Large intestine (tissue), 3 donors: ENCODE data around the gene CEP131. TPM values are rescaled to one million over a fixed set of nuclear protein-coding genes. Genes with fewer than 3 reads are reported as not detected.

Experiments
- DNase-seq, 2 donors: peaks; one replicate each; pipeline versions ENCODE4 v3.0.0 to v3.0.0-alpha.2; 2013
- H3K27ac ChIP-seq: one replicate; pipeline ENCODE4 v1.5.1; 2013; ENCODE audit warnings: low read length
- H3K27me3 ChIP-seq: 2 replicates; pipeline ENCODE4 v1.6.1; 2013; ENCODE audit warnings: low read length; ENCODE audit not compliant: control insufficient read depth, insufficient read depth
- H3K36me3 ChIP-seq: 2 replicates; pipeline ENCODE4 v1.6.1; 2013; ENCODE audit warnings: low read length; ENCODE audit not compliant: control insufficient read depth, insufficient read depth
- H3K4me1 ChIP-seq: one replicate; pipeline ENCODE4 v1.6.1; 2013; ENCODE audit warnings: low read length; ENCODE audit not compliant: control insufficient read depth, insufficient read depth
- H3K4me3 ChIP-seq: one replicate; pipeline ENCODE4 v1.5.1; 2013; ENCODE audit warnings: low read length
- H3K9me3 ChIP-seq: one replicate; pipeline ENCODE4 v1.6.1; 2013; ENCODE audit warnings: mild to moderate bottlenecking, low read depth, low read length, moderate library complexity; ENCODE audit not compliant: control insufficient read depth
- WGBS: methylation state at CpG from one replicate; pipeline ENCODE4 v1.1.5; 2013; ENCODE audit warnings: low lambda C conversion rate; ENCODE audit not compliant: insufficient coverage; 5-methylcytosine and 5-hydroxymethylcytosine counted together
- polyA plus RNA-seq: library from polyadenylated mRNA; unstranded; fragments of 120-200 nt; gene quantifications from one replicate; pipeline ENCODE4 v1.2.1, GENCODE V29; 2013

Gene CEP131
- polyA plus RNA-seq, 1 donor, result 9.0 TPM

DNA sequence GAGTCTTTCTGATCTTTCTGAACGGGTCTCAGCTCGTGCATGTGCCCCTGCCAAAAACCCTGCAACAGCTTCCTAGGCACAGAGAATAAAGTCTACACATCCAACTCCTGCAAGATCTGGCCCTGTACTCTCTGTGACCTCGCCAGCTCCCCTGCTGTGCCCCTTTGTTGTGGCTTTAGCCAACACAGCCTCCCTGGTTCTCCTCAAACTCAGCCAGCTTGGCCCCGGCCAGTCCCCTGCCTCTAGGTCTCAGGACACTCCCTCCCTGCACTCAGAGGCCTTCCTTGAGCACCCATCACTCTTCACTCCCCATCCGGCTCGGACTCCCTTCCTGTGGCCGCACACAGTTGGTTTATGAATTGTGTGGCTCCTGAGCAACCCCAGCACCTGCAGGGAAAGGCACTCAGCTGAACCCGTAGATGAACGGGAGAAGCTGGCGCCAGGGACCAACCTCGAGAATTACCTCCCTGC, 1.4 kb downstream of the CEP131 start:
- H3K4me1 ChIP-seq, result peaks cover 22% of the 10 kb centered on the region
- DNase-seq, result no peak
- peaks cover 9% of the 10 kb centered on the region for H3K27me3 ChIP-seq
- 80% methylated on average over 1 of the region's 11 CpGs for WGBS
- no peak overlapping the region for H3K27ac ChIP-seq
- H3K36me3 ChIP-seq, result peaks cover 2% of the 10 kb centered on the region
- no peaks in the 10 kb centered on the region for H3K9me3 ChIP-seq
- H3K4me3 ChIP-seq, result no peak overlapping the region

- peaks cover 9% of the 10 kb centered on the region for H3K27me3 ChIP-seq
- peaks cover 2% of the 10 kb centered on the region for H3K36me3 ChIP-seq
- no peaks in the 10 kb centered on the region for H3K9me3 ChIP-seq
- no CpG with 5 or more reads among the region's 24 CpGs for WGBS
- no peak overlapping the region for H3K4me3 ChIP-seq
- no peak overlapping the region for H3K27ac ChIP-seq
- no peak for DNase-seq
- peaks cover 22% of the 10 kb centered on the region for H3K4me1 ChIP-seq
Measured at GRCh38 chr17:81219476-81220180, 3.1 kb downstream of the CEP131 start.

- H3K27me3 ChIP-seq, result peaks cover 6% of the 10 kb centered on the region
- WGBS, result 100% methylated on average over 3 of the region's 11 CpGs
Measured at GRCh38 chr17:81218991-81219390, 3.8 kb downstream of the CEP131 start.

GRCh38 chr17:81218459-81218858, 4.3 kb downstream of the CEP131 start:
- Histone ChIP-seq H3K4me1 (peaks cover 14% of the 10 kb centered on the region), H3K27me3 (peaks cover 2% of the 10 kb centered on the region), H3K9me3 (no peaks in the 10 kb centered on the region), H3K36me3 (peaks cover 2% of the 10 kb centered on the region), H3K4me3 (no peak overlapping the region), H3K27ac (no peak overlapping the region)
- no peak for DNase-seq
- no CpG with 5 or more reads among the region's 13 CpGs for WGBS

More at GRCh38 chr17:81218991-81219390, 3.8 kb downstream of the CEP131 start:
- Histone ChIP-seq H3K27ac (no peak overlapping the region), H3K9me3 (no peaks in the 10 kb centered on the region), H3K4me1 (peaks cover 20% of the 10 kb centered on the region), H3K4me3 (no peak overlapping the region), H3K36me3 (peaks cover 2% of the 10 kb centered on the region)
- DNase-seq, result no peak

DNA sequence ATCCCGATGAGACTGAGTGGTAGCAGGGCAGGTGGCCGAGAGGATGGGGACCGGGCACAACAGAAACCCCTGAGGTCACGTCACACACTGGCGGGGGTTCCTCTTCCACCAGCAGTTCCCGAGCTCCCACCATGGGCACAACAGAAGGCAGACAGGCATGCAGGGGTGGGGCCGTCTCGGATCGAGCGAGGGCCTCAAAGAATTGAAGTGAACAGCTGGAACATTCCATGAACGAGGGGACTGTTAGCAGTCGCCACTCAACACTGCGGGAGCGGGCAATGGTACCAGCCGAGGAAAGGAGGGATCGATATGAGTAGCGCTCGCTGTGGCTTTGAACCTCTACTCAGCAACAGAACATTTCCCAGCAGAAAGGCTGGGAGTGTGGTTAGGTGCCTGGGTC, 5.3 kb downstream of the CEP131 start:
- no peak for DNase-seq
- Histone ChIP-seq H3K4me3 (no peak overlapping the region), H3K4me1 (peaks cover 12% of the 10 kb centered on the region), H3K36me3 (peaks cover 2% of the 10 kb centered on the region), H3K27ac (no peak overlapping the region), H3K9me3 (no peaks in the 10 kb centered on the region), H3K27me3 (no peaks in the 10 kb centered on the region)
- 90% methylated on average over 2 of the region's 18 CpGs for WGBS

GRCh38 chr17:81213978-81214377, 8.8 kb downstream of the CEP131 start:
- WGBS, result no CpG with 5 or more reads among the region's 8 CpGs

DNA sequence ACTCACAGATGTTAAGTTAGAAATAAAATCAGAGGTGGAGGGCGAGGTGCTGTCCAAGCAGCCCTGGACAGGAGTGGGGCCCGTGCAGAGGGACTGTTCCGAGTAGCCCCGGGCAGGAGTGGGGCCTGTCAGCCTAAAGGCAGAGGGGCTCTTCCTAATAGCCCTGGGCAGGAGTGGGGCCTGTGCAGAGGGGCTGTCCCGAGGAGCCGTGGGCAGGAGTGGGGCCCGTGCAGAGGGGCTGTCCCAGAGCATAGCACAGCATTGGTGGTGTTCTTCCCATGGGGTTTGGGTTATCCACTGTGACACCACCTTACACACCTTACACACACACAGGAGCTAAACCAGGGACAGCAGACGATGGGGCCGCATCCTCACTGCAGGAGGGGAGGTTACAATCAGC, 10.4 kb downstream of the CEP131 start:
- no peak for DNase-seq
- Histone ChIP-seq H3K36me3 (no peaks in the 10 kb centered on the region), H3K9me3 (no peaks in the 10 kb centered on the region), H3K4me3 (no peak overlapping the region), H3K4me1 (no peaks in the 10 kb centered on the region), H3K27ac (no peak overlapping the region), H3K27me3 (no peaks in the 10 kb centered on the region)
- no CpG with 5 or more reads among the region's 9 CpGs for WGBS

More at GRCh38 chr17:81213978-81214377, 8.8 kb downstream of the CEP131 start:
- Histone ChIP-seq H3K27me3 (no peaks in the 10 kb centered on the region), H3K27ac (no peak overlapping the region), H3K4me3 (no peak overlapping the region), H3K4me1 (no peaks in the 10 kb centered on the region), H3K36me3 (peaks cover 2% of the 10 kb centered on the region), H3K9me3 (no peaks in the 10 kb centered on the region)
- no peak for DNase-seq

- Histone ChIP-seq H3K4me3 (no peak overlapping the region), H3K27me3 (no peaks in the 10 kb centered on the region), H3K36me3 (peaks cover 5% of the 10 kb centered on the region), H3K9me3 (no peaks in the 10 kb centered on the region), H3K4me1 (no peaks in the 10 kb centered on the region), H3K27ac (no peak overlapping the region)
- WGBS, result 56% methylated on average over 3 of the region's 14 CpGs
- no peak for DNase-seq
Measured at GRCh38 chr17:81210868-81211267, 11.9 kb downstream of the CEP131 start.

DNA sequence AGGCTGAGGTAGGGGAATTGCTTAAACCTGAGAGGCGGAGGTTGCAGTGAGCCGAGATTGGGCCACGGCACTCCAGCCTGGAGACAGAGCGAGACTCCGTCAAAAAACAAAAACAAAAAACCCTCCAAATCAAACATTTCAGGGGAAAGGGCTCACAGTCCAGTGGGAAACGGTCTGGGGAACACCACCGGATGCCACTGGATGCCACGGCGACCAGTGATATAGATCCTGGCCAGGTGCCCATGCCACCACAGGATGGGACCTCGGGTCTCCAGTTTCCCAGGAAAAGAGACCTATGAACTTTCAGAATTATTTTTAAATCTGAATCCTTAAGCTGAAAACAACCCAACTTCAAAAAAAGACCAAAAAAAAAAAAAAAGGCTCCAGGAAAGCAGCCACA, 12.3 kb downstream of the CEP131 start:
- Histone ChIP-seq H3K4me1 (no peaks in the 10 kb centered on the region), H3K36me3 (peaks cover 5% of the 10 kb centered on the region), H3K27ac (no peak overlapping the region), H3K9me3 (no peaks in the 10 kb centered on the region), H3K27me3 (no peaks in the 10 kb centered on the region), H3K4me3 (no peak overlapping the region)
- no CpG with 5 or more reads among the region's 10 CpGs for WGBS
- DNase-seq, result no peak

DNA sequence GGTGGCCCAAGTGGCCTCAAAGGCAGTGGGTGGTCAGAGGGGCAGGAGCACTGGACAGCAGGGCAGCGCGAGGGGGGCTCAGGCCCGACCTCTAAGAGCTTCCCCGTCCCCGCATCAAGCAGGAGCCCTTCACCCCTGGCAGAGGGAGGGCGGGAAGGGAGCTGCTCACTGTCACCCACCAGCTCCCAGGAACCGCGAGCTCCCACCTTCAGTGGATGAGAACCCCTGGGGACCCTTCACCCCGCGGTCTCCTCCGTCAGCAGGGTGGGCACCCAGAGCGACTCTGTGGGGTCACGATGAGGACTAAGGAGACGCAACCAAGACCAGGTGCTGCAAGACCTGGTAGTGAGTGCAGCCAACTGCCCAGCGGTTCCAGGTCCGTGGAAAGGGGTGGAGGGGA, 13.6 kb downstream of the CEP131 start:
- Histone ChIP-seq H3K4me1 (no peaks in the 10 kb centered on the region), H3K4me3 (no peak overlapping the region), H3K27me3 (no peaks in the 10 kb centered on the region), H3K27ac (no peak overlapping the region), H3K9me3 (no peaks in the 10 kb centered on the region), H3K36me3 (peaks cover 5% of the 10 kb centered on the region)
- DNase-seq, result no peak
- WGBS, result no CpG with 5 or more reads among the region's 16 CpGs

DNA sequence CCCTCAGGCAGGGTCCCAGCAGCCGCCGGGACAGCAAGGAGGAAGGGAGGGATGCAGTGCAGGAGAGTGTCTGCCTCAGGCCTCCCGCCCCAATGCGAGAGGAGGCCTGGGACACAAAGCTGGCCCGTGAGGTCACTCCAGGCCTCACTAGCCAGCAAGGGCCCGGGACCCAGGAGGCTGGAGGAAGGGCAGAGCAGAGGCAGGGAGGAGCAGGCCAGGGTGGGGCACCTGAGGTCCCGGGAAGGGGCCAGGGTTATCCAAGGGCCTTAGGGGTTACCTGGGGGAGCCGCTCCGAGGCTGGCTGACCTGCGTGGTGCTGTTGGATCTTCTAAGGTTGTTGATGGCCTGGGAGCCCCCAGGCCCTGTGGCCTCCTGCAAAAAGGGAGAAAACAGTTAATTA, 14.1 kb downstream of the CEP131 start:
- H3K36me3 ChIP-seq, result peaks cover 5% of the 10 kb centered on the region
- DNase-seq, result no peak
- WGBS, result no CpG with 5 or more reads among the region's 10 CpGs
- no peaks in the 10 kb centered on the region for H3K9me3 ChIP-seq
- no peaks in the 10 kb centered on the region for H3K4me1 ChIP-seq
- H3K4me3 ChIP-seq, result no peak overlapping the region
- no peak overlapping the region for H3K27ac ChIP-seq
- no peaks in the 10 kb centered on the region for H3K27me3 ChIP-seq
